Skin of body (tissue), 2 donors: ENCODE data around the gene NR3C2. TPM values are rescaled to one million over a fixed set of nuclear protein-coding genes. Genes with fewer than 3 reads are reported as not detected.

Source experiments
- DNase-seq: peaks from one replicate; lab custom pipeline; 2025; lab: John Stamatoyannopoulos, UW
- total RNA-seq: library from RNA; depleted of rRNA; stranded (reverse); fragments of >200 nt; gene quantifications from one replicate; pipeline ENCODE4 v1.2.3, GENCODE V29; 2014

NR3C2 gene
- total RNA-seq, 1 donor from 2014 or later: 5.2 TPM

DNA sequence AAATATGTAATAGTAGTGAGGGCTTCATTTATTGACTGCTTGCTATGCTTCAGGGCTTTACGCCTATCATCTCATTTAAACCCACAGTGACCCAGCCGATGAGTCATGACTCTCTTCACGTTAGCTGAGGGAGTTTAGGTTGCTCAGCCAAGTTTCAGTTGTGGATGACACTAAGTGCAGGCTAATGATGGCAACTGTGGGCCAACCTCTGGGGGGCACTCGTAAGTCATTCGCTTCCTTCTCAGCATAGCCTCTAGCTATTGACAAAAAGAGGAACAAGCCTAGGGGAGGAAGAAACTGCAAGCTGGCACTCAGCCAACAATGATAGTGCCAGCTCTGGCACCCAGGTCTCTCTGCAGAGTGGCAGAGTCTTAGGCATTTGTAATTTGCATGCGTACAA, 385.3 kb downstream of the NR3C2 start:
- no peak for DNase-seq

DNA sequence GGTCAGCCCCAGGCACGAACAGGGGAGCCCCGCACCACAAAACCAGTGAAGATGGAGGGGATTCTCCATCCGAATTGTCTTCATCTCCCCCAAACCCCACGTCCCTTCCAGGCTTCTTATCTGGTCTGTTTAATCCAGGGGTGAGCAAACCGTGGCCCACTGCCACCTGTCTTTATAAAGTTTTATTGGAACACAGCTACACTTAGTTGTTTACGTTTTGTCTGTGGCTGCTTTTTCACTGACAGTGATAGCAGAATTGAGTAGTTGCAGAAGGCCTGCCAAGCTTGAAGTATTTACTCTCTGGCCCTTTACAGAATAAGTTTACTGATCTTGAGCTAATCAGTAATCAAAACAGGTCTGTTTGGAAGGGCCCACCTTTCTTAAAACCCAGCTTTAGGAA, 386.4 kb downstream of the NR3C2 start:
- no peak for DNase-seq

DNA sequence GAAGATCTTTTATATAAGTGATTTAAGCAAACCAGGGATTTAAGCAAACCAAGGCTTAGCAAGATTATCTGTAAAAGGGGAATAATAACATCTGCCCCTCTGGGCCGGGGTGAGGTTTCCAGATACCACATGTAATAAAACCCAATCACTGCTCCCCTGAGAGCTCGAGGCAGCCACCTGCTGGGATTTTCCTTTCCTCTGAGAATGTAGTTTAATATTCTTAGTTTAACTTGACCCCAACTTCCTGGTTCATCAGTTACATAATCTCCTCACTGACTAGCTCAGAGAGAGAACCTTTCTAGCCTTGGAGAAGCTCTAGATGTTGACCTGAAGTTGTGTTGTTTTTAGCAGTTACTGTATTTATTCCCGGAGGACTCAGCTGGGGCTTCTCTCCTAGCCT, 387.9 kb downstream of the NR3C2 start:
- DNase-seq: no peak

DNA sequence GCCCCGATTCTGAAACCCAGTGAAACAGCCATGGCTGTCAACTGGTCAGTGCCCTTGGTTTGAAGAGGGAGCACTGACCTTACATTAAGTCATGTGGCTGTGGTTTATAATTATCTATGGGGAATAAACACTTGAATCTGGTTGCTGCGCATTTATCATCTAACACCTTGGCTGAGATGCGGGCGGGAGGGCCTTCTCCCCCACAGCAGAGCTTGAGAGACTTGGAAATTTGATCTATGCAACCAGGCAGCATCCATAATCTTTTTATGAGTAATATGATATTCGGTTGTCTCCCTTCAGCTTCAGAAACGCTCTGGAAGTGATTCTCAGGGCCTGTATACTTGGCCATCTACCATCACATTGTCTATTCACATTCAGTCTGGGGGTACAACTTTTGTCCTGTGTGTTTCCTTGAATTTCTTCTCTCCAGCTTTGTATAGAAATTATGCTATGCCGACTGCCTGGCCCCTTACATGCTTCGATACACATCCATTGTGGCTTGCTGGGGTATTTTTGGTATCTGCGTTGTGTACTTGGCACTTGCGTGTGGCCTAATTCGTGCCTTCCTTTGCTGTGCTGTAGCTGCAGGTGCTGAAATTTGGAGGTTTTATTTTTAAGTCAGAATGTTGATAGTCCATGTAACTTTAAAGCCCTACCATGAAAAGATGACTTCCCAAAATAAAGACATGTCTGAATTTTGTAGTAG, 388.8 kb downstream of the NR3C2 start:
- DNase-seq: no peak

DNA sequence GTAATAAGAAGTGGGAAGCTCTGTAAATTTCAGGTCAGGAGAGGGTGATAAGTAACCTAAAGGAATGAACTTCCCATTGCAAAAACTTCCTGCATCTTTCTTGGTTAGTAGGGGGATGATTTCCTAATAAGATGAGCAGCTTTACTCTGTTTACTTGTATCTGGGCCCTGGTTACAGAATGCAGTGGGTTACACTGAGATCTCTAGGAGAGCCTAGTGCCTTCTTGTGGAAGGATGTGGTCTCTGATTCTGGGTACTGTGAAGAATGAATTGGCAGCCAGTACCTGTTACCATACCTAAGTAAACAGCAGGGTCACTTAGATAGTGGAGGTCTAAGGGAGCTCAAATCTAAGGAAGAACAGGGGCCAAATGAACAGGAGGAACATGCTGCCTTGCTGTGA, 389.8 kb downstream of the NR3C2 start:
- DNase-seq: no peak

DNA sequence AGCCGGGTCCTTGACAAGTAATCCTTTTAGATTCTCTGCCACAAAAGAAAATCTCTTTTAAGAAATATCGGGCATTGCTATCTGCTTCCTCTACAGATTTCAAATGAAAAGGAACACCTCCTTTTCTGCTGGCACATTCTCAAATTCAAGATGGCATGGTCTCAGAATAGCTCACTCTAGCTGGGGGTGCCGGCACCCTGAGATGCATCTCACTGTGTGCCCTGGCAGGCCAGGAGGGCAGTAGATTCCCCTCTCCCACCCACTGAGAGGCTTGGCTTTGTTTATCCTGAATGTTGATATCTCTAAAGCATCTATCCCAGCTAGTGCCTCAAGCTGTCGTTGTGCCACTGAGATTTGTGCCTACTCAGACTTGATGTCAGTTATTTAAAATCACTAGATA, 390.8 kb downstream of the NR3C2 start:
- DNase-seq: no peak

DNA sequence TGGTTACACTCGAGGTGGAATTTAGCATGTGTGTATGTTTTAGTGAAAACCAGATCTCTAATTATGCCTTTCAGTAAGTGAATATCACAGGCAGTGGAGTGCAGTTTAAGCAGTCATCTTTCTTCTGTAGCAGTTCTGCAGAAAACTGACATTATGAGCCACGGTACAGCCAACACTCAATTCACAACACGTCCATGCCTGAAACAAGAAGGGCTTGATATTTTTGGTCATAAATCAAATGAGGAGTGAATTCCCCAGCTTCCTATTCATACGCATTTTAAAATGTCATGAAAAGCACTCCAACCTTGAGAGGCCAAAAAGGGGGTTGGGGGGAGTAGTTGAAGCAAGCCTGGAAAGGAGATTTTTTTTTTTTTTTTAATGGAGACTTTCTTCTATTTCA, 393.6 kb downstream of the NR3C2 start:
- no peak for DNase-seq

DNA sequence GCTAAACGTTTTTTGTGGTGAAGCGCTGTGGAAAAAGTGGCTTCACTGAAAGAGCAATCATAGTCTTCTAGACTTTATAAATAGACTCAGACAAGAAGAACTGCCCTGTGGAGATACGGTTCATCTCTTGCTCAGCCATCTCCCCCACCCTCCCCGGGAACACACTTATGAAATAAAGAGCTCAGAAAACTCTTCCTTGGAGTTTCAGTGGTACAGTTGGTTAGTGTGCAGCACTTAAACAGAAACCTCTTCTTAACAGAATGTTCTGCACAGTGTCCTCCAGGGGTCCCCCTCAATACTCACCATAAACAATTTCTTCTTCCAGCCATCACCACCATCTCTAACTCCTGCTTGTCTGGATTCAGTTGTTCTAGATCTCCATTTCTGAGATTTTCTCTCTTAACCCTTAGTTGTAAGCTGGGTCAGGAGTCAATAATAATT, 397.3 kb downstream of the NR3C2 start:
- DNase-seq: no peak

DNA sequence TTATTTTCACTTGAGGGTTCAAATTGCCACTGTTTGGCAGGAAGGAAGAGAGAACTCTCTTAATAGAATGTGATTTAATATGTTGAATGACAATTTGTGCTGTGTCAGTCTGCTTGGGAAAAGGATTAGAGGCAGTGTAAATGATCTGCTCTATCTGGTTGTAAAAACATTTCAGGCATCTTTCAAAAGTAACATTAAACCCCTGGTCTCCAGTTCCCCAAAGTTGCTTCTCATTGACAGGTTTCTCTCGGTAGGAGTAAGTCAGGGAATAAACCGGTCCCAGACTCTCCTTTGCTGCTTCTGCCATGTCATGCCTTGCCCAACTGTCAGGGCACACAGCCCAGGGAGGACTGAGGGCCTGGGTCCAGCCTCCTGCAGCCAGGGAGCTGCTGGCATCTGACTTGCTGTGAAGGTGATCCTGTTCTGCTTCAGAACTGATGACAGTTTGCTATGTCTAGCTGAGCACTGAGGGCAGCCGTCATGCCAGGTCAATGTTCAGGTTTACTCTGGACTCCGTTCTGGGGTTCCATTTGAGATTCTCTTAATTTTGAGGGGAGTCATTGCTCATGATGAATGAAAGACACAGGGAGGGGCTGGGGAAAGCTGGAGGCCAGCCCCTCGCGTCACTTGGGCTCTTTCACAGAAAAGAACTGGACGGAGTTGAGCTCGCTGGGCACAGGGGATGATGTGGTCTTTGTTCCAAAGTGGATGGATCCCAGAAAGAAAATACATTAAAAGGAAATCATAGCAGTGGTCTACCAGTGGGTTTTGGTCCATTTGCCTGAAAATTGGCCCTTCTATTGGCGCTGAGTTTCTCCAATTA, 397.9 kb downstream of the NR3C2 start:
- DNase-seq: no peak

DNA sequence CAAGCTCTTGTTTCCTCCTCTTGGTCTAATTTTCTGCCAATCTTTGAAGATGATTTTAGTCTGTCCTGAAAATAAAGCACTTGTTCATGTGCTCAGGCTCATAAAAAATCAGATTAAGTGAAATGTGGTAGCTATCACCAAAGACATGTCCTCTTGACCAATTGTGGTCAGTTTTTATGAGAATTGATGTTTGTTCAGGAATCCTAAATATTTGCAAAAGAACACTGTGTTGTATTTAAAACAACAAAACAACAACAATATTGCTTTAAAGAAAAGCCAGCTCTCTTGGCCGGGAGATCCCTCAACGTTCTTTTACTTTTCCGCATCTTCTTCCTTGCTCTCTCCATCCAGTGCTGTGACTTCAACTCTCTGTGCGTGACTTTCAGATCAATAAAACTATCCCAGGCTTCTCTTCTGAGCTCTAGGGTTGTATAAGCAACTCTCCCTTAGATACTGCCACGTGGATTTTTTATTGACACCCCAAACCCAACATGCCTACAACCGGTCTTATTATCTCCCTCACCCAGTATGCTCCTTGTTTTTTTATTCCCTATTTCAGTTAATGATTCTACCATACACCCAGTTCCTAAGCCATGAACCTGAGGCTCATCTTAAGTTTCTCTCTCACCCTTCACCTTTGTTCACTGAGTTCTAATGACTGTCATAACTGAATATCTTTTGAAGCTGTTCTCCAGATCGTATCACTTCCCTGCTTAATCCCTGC, 400.4 kb downstream of the NR3C2 start:
- DNase-seq: no peak

DNA sequence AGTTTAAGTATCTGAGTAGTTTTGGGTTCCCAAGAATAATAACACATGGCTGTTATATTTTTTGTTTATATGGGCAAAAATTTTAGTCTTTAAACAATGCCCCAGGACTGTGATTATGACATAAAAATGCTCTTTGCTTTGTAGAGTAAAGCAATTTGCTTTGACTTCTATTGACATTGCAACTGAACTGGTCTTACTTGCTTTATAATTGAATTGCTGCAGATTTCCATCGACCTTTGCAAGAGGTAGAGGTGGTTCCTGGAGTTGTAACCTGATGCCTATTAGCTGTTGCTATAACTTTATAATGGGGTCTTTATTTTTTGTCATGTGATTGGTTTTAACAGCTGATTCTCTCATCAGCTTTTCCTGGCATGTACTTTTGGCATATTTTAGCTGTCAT, 407.4 kb downstream of the NR3C2 start:
- DNase-seq: no peak

DNA sequence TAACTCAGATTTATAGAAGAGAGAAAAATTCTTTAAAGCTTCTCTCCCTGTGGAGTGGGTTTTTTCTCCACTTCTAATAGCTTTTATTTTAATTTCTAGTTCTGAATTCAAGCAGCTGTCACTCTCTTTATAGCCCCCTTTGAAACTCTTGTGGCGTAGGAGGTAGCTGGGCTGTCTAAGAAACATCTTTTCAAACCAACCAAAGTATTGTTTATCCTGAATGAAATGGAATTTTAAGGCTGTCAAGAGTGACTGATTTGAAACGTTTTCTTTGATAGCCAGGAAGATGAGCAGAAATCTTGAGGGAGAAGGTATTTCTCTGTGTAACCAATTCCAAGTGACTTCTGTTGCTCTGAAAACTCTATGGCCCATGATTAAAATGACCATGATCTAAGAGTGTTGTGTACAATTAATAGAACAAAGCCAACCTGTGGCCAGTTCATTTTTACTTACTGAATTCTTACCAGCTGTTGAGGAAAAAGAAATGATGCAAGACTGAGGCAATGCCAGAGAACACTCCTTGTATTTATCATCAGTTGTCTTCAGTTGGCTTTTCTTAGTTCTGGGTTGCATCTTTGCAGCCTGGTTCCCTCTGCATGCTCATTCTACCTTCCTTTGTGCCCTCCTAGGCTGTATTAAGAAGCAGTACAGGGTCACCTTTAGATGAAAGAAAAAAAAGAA, 411.9 kb downstream of the NR3C2 start:
- no peak for DNase-seq

DNA sequence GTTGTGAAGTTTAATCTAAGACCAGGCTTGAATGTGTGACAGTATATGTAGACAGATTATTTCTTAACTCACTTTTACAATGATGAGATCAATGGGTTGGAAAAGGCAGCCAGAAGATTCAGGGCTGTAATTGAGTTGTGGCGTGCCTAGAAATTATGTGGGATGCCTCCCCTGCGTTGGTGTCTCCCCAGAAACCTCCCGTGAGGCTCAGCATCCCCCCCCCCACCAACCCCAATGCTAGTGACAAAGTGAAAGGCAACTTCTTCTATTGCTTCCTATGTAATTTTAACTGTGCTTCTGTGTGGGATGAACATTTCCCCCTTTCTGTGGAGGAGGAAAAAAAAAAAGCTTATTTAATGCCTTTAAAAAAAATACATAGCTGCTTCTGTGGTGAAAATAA, 412.4 kb downstream of the NR3C2 start:
- no peak for DNase-seq
